ENCODE results near the gene RAP1GAP2.
"Not testable (repeated sequence)": the region's sequence is repeated elsewhere in the genome, so short reads cannot be mapped to it uniquely, and the experiment has no call there.

The RAP1GAP2 gene

DNA sequence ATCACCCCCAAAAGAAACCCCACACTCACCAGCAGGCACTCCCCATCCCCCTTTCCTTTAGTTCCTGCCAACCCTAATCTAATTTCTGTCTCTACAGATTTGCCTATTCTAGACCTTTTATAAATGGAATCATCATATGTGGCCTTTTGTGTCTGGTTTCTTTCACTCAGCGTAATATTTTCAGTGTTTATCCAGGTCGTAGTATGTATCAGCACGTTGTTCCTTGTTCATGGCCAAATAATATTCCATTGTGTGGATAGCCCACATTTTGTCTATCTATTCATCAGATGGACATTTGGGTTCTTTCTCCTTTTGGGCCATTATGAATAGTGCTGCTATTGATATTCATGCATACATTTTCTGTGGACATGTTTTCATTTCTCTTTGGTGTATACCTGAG, 193.6 kb downstream of the RAP1GAP2 start:
- Histone ChIP-seq H3K27me3 (no peaks in the 10 kb centered on the region), H3K4me3 (no peak overlapping the region), H4K20me1 (peaks cover 4% of the 10 kb centered on the region; the same call in 1 of the 2 replicates), H3K9me3 (no peaks in the 10 kb centered on the region), H3K27ac (no peak overlapping the region), H3K4me1 (no peaks in the 10 kb centered on the region), H3K36me3 (peaks cover 100% of the 10 kb centered on the region), H3K9ac (no peak overlapping the region), H3K4me2 (no peak overlapping the region)
- TF ChIP-seq Cebpa-rat (IDR thresholded peaks at IDR 0.05): no peak

GRCh38 chr17:2990396-2990795, 194.2 kb downstream of the RAP1GAP2 start:
- peaks cover 100% of the 10 kb centered on the region for H3K36me3 ChIP-seq
- H3K27me3 ChIP-seq: no peaks in the 10 kb centered on the region
- peaks cover 6% of the 10 kb centered on the region; the same call in 1 of the 2 replicates for H4K20me1 ChIP-seq
- no peak overlapping the region for H3K9ac ChIP-seq
- H3K4me2 ChIP-seq: no peak overlapping the region
- H3K4me1 ChIP-seq: no peaks in the 10 kb centered on the region
- no peaks in the 10 kb centered on the region for H3K9me3 ChIP-seq
- H3K4me3 ChIP-seq: no peak overlapping the region
- TF ChIP-seq Cebpa-rat (IDR thresholded peaks at IDR 0.05): no peak
- no peak overlapping the region for H3K27ac ChIP-seq

GRCh38 chr17:2991396-2992180, 195.3 kb downstream of the RAP1GAP2 start:
- H3K27ac ChIP-seq, H3K27me3 ChIP-seq, H3K4me1 ChIP-seq, H3K9ac ChIP-seq, H3K4me3 ChIP-seq, H3K4me2 ChIP-seq, H3K9me3 ChIP-seq: not testable (repeated sequence)
- Histone ChIP-seq H4K20me1 (peaks cover 12% of the 10 kb centered on the region; the same call in 1 of the 2 replicates), H3K36me3 (peaks cover 100% of the 10 kb centered on the region)

DNA sequence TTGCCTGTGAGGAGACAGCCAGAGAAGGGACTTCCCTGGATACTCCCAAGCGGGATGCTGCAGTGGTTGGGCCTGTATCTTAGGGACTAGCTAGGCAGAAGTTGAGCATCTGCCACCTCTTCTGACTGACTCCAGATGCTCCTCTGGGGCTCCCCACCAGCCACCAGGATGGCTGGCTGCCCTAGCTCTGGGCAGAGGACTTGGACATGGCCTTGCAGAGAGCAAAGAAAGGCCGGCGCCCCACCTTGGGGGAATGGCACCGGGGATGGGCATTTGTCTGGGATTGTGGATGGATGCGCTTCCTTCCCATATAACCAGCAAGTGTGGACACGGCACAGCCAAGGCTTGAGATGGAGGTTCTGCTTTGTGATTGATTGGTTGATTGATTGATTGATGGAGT, 198.2 kb downstream of the RAP1GAP2 start:
- Histone ChIP-seq H3K9me3 (no peaks in the 10 kb centered on the region), H3K4me3 (no peak overlapping the region), H4K20me1 (peaks cover 29% of the 10 kb centered on the region), H3K9ac (no peak overlapping the region), H3K27ac (no peak overlapping the region), H3K4me1 (no peaks in the 10 kb centered on the region), H3K36me3 (peaks cover 100% of the 10 kb centered on the region), H3K27me3 (no peaks in the 10 kb centered on the region), H3K4me2 (no peak overlapping the region)
- TF ChIP-seq Cebpa-rat (IDR thresholded peaks at IDR 0.05): no peak

DNA sequence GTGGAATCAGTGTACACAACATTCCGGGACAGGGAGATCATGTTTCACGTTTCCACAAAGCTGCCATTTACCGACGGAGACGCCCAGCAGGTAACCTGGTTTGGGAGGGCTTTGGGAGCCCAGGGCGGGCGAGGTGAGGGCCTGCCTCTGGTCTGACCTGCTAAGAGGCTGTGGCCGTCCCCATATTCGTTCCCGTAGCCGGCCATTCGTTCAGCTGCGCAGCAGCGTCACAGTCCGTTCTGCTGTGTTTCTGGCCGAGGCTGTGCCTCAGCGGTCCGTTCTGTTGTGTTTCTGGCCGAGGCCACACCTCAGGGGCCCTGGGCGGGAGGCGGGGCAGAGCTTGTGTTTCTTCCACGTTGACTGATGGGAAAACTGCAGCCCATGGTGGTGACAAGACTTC, 199.1 kb downstream of the RAP1GAP2 start:
- Histone ChIP-seq H4K20me1 (peaks cover 37% of the 10 kb centered on the region), H3K4me3 (no peak overlapping the region), H3K9ac (no peak overlapping the region), H3K27ac (0 out of 2 replicates have a peak overlapping the region, but pooled peaks have one; percentile 13), H3K36me3 (peaks cover 99% of the 10 kb centered on the region), H3K27me3 (no peaks in the 10 kb centered on the region), H3K4me1 (0 out of 2 replicates have a peak, but pooled peaks cover 9% of the 10 kb centered on the region), H3K4me2 (no peak overlapping the region), H3K9me3 (no peaks in the 10 kb centered on the region)
- TF ChIP-seq Cebpa-rat (IDR thresholded peaks at IDR 0.05): no peak

GRCh38 chr17:2995886-2996809, 199.9 kb downstream of the RAP1GAP2 start:
- Histone ChIP-seq H3K9ac (no peak overlapping the region), H4K20me1 (peaks cover 37% of the 10 kb centered on the region), H3K4me2 (no peak overlapping the region), H3K4me1 (0 out of 2 replicates have a peak, but pooled peaks cover 9% of the 10 kb centered on the region), H3K4me3 (no peak overlapping the region), H3K27me3 (no peaks in the 10 kb centered on the region), H3K27ac (0 out of 2 replicates have a peak overlapping the region, but pooled peaks have one; percentile 13), H3K9me3 (no peaks in the 10 kb centered on the region), H3K36me3 (peaks cover 92% of the 10 kb centered on the region)
- no peak for TF ChIP-seq Cebpa-rat (IDR thresholded peaks at IDR 0.05)

DNA sequence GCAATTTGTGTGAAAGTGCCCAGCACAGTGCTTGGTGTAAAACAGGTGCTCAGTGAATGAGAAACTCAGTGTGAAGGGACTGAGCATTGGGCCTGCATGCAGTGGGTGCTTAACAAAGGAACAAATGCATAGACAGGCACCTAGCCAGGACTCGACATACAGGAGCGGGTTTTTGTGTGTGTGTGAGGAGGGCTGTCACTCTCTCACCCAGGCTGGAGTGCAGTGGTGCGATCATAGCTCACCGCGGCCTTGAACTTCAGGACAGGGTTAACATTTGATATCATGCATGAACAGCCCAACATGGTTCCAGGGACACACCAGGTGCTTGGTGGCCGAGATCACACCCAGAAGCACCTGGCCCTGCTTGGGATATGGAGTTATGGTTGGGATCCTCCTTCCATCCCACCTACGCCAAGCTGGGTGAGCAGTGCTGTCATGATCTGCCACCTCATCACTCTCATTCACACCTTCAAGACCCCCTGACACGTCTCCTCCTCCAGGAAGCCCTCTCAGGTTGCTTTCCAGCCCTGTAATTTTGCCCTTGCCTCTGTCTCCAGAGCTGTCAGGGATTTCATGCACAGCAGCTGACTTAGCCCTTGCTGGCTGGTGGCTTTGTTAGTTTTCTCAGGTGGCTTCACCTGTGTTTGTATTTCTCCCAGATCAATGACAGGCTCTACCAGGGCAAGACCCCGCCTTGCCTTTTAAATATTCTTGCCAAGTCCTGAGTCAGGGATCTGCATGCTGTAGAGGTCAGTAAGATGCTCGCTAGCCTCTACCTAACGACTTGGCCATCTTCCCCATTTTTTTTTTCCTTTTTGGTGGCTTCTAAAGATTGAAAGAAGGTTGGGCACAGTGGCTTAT, 200.8 kb downstream of the RAP1GAP2 start:
- Histone ChIP-seq H3K4me3 (no peak overlapping the region), H3K4me2 (no peak overlapping the region), H4K20me1 (peaks cover 46% of the 10 kb centered on the region), H3K27ac (no peak overlapping the region), H3K4me1 (peaks cover 17% of the 10 kb centered on the region), H3K9ac (no peak overlapping the region), H3K9me3 (no peaks in the 10 kb centered on the region), H3K36me3 (peaks cover 83% of the 10 kb centered on the region), H3K27me3 (no peaks in the 10 kb centered on the region)
- TF ChIP-seq Cebpa-rat (IDR thresholded peaks at IDR 0.05): no peak

- H3K9me3 ChIP-seq, H3K4me3 ChIP-seq, H3K27ac ChIP-seq, H3K4me2 ChIP-seq, H3K9ac ChIP-seq, H3K27me3 ChIP-seq: not testable (repeated sequence)
- peaks cover 68% of the 10 kb centered on the region for H3K36me3 ChIP-seq
- H4K20me1 ChIP-seq: peaks cover 60% of the 10 kb centered on the region
- peaks cover 32% of the 10 kb centered on the region for H3K4me1 ChIP-seq
These were observed 202.2 kb downstream of the RAP1GAP2 start for GRCh38 chr17:2998469-2998901.
